Astrocyte (in vitro differentiated cells and primary cell): Measurements from ENCODE around the gene HAPLN1. TPM values are rescaled to one million over a fixed set of nuclear protein-coding genes. Genes with fewer than 3 reads are reported as not detected.

Source experiments
- DNase-seq: peaks from one replicate; pipeline ENCODE4 v3.0.0-alpha.2; 2010; ENCODE audit warnings: low read depth
- FAIRE-seq: peaks from 2 replicates; lab custom pipeline; 2011; peaks lifted over from hg19 to GRCh38; lab: Jason Lieb, UNC
- H2AFZ ChIP-seq: 2 replicates; pipeline ENCODE4 v1.6.0; 2012; ENCODE audit warnings: low read depth, low read length, inconsistent platforms
- H3K27ac ChIP-seq: 2 replicates; pipeline ENCODE4 v1.5.1; 2011; ENCODE audit warnings: low read depth, low read length, inconsistent platforms
- H3K27me3 ChIP-seq: 2 replicates; pipeline ENCODE4 v1.6.0; 2011; ENCODE audit warnings: low read length, inconsistent platforms; ENCODE audit not compliant: insufficient read depth
- H3K36me3 ChIP-seq: 2 replicates; pipeline ENCODE4 v1.5.1; 2011; ENCODE audit warnings: low read length, inconsistent platforms; ENCODE audit not compliant: insufficient read depth
- H3K4me1 ChIP-seq: 2 replicates; pipeline ENCODE4 v1.5.1; 2011; ENCODE audit warnings: low read length, inconsistent platforms; ENCODE audit not compliant: insufficient read depth
- H3K4me2 ChIP-seq: 2 replicates; pipeline ENCODE4 v1.6.0; 2012; ENCODE audit warnings: low read length, inconsistent platforms
- H3K4me3 ChIP-seq: 2 replicates; pipeline ENCODE4 v1.5.1; 2011; ENCODE audit warnings: low read depth, mild to moderate bottlenecking, low read length, inconsistent platforms; ENCODE audit not compliant: insufficient read depth
- H3K79me2 ChIP-seq: 2 replicates; pipeline ENCODE4 v1.6.0; 2012; ENCODE audit warnings: mild to moderate bottlenecking, low read length, inconsistent platforms; ENCODE audit not compliant: insufficient read depth
- H3K9ac ChIP-seq: 2 replicates; pipeline ENCODE4 v1.6.0; 2012; ENCODE audit warnings: mild to moderate bottlenecking, low read length, inconsistent platforms
- H3K9me3 ChIP-seq: 2 replicates; pipeline ENCODE4 v1.5.1; 2012; ENCODE audit warnings: low read depth, mild to moderate bottlenecking, low read length, inconsistent platforms; ENCODE audit not compliant: insufficient read depth
- H4K20me1 ChIP-seq: 2 replicates; pipeline ENCODE4 v1.6.0; 2012; ENCODE audit warnings: low read length, inconsistent platforms; ENCODE audit not compliant: insufficient read depth
- H3K27ac Mint-ChIP-seq: one replicate; pipeline ENCODE4 v1.8.0; 2021; ENCODE audit warnings: mild to moderate bottlenecking, mixed read lengths; ENCODE audit not compliant: unreplicated experiment
- H3K27me3 Mint-ChIP-seq: one replicate; pipeline ENCODE4 v1.8.0; 2021; ENCODE audit warnings: low read depth, mixed read lengths; ENCODE audit not compliant: unreplicated experiment
- H3K36me3 Mint-ChIP-seq: one replicate; pipeline ENCODE4 v1.8.0; 2021; ENCODE audit warnings: low read depth, mixed read lengths; ENCODE audit not compliant: unreplicated experiment
- H3K4me1 Mint-ChIP-seq: one replicate; pipeline ENCODE4 v1.8.0; 2021; ENCODE audit warnings: low read depth, mixed read lengths; ENCODE audit not compliant: unreplicated experiment
- H3K4me3 Mint-ChIP-seq: one replicate; pipeline ENCODE4 v1.8.0; 2021; ENCODE audit warnings: mild to moderate bottlenecking, moderate library complexity, mixed read lengths; ENCODE audit not compliant: unreplicated experiment
- H3K9me3 Mint-ChIP-seq: one replicate; pipeline ENCODE4 v1.8.0; 2021; ENCODE audit warnings: mild to moderate bottlenecking, mixed read lengths; ENCODE audit not compliant: unreplicated experiment
- EZH2 ChIP-seq: IDR thresholded peaks from 2 replicates; pipeline ENCODE4 v1.6.1; 2012; ENCODE audit warnings: mild to moderate bottlenecking, low read length, inconsistent platforms; ENCODE audit not compliant: insufficient read depth
- total RNA-seq: library from RNA; stranded (reverse); gene quantifications from 2 replicates; pipeline ENCODE4 v1.2.1, GENCODE V29; 2021
- TF ChIP-seq, protein P1 (sequence below): IDR thresholded peaks from 2 replicates; pipeline ENCODE4 v1.5.1; 2011; ENCODE audit warnings: low read depth, mild to moderate bottlenecking, inconsistent platforms, low read length, moderate library complexity; ENCODE audit not compliant: insufficient read depth

HAPLN1 gene
- total RNA-seq, 1 donor from 2014 or later: 71.9 TPM

DNA sequence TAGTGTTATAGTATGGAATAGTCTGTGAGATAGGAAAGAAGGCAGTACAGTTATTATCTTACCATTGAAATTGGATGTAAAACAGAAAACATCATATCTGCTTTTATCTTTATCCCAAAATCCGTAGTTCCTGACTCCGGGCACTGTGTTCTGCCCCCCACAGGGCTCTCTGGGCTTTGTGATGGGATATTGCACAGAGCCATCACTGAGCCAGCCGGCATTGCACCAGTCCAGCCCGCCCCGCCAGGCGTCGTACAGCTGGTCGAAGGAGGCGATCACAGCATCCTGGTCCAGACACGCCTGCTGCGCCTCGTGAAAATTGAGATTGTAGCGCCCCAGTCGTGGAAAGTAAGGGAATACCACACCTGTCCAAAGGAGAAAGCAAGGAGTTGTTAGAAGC is 76.4 kb downstream of the HAPLN1 start:
- no peak overlapping the region for H3K4me3 ChIP-seq
- H3K27ac ChIP-seq: no peak overlapping the region
- FAIRE-seq (no peak), DNase-seq (no peak)
- H3K79me2 ChIP-seq: no peaks in the 10 kb centered on the region
- Mint-ChIP-seq H3K36me3 (no peaks in the 10 kb centered on the region), H3K4me3 (no peak overlapping the region), H3K27me3 (no peaks in the 10 kb centered on the region), H3K4me1 (no peaks in the 10 kb centered on the region), H3K27ac (no peak overlapping the region), H3K9me3 (no peaks in the 10 kb centered on the region)
- H3K27me3 ChIP-seq: no peaks in the 10 kb centered on the region
- no peak overlapping the region for H3K4me2 ChIP-seq
- H3K9ac ChIP-seq: no peak overlapping the region
- H3K4me1 ChIP-seq: no peaks in the 10 kb centered on the region
- H4K20me1 ChIP-seq: no peaks in the 10 kb centered on the region
- H3K9me3 ChIP-seq: no peaks in the 10 kb centered on the region
- no peak overlapping the region for H2AFZ ChIP-seq
- TF ChIP-seq, protein P1, sequence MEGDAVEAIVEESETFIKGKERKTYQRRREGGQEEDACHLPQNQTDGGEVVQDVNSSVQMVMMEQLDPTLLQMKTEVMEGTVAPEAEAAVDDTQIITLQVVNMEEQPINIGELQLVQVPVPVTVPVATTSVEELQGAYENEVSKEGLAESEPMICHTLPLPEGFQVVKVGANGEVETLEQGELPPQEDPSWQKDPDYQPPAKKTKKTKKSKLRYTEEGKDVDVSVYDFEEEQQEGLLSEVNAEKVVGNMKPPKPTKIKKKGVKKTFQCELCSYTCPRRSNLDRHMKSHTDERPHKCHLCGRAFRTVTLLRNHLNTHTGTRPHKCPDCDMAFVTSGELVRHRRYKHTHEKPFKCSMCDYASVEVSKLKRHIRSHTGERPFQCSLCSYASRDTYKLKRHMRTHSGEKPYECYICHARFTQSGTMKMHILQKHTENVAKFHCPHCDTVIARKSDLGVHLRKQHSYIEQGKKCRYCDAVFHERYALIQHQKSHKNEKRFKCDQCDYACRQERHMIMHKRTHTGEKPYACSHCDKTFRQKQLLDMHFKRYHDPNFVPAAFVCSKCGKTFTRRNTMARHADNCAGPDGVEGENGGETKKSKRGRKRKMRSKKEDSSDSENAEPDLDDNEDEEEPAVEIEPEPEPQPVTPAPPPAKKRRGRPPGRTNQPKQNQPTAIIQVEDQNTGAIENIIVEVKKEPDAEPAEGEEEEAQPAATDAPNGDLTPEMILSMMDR: no peak
- no peak for TF ChIP-seq EZH2
- no peaks in the 10 kb centered on the region for H3K36me3 ChIP-seq

GRCh38 chr5:83641946-83642345 is 78.7 kb downstream of the HAPLN1 start:
- no peak overlapping the region for H2AFZ ChIP-seq
- no peaks in the 10 kb centered on the region for H3K4me1 ChIP-seq
- Mint-ChIP-seq H3K9me3 (no peaks in the 10 kb centered on the region), H3K27me3 (no peaks in the 10 kb centered on the region), H3K27ac (no peak overlapping the region), H3K4me1 (peaks cover 2% of the 10 kb centered on the region), H3K36me3 (no peaks in the 10 kb centered on the region), H3K4me3 (no peak overlapping the region)
- DNase-seq: no peak
- H3K9me3 ChIP-seq: no peaks in the 10 kb centered on the region
- no peaks in the 10 kb centered on the region for H4K20me1 ChIP-seq
- no peak for FAIRE-seq
- H3K27me3 ChIP-seq: no peaks in the 10 kb centered on the region
- no peaks in the 10 kb centered on the region for H3K36me3 ChIP-seq
- no peak overlapping the region for H3K27ac ChIP-seq
- H3K4me3 ChIP-seq: no peak overlapping the region
- no peaks in the 10 kb centered on the region for H3K79me2 ChIP-seq
- H3K4me2 ChIP-seq: no peak overlapping the region
- H3K9ac ChIP-seq: no peak overlapping the region
- TF ChIP-seq EZH2: no peak
- TF ChIP-seq, protein P1: no peak

GRCh38 chr5:83639911-83640310 is 80.7 kb downstream of the HAPLN1 start:
- H3K27me3 Mint-ChIP-seq: no peaks in the 10 kb centered on the region
- no peak overlapping the region for H3K4me3 Mint-ChIP-seq
- H4K20me1 ChIP-seq: no peaks in the 10 kb centered on the region
- H3K4me3 ChIP-seq: no peak overlapping the region
- no peaks in the 10 kb centered on the region for H3K4me1 ChIP-seq
- no peaks in the 10 kb centered on the region for H3K9me3 ChIP-seq
- H2AFZ ChIP-seq: no peak overlapping the region
- H3K36me3 ChIP-seq: no peaks in the 10 kb centered on the region
- H3K27ac ChIP-seq: no peak overlapping the region
- no peak overlapping the region for H3K9ac ChIP-seq
- no peaks in the 10 kb centered on the region for H3K9me3 Mint-ChIP-seq
- H3K4me1 Mint-ChIP-seq: peaks cover 11% of the 10 kb centered on the region
- TF ChIP-seq EZH2: no peak
- TF ChIP-seq, protein P1: no peak
- no peak for DNase-seq
- H3K4me2 ChIP-seq: no peak overlapping the region
- H3K79me2 ChIP-seq: no peaks in the 10 kb centered on the region
- H3K27me3 ChIP-seq: no peaks in the 10 kb centered on the region
- no peak overlapping the region for H3K27ac Mint-ChIP-seq
- FAIRE-seq: no peak
- H3K36me3 Mint-ChIP-seq: no peaks in the 10 kb centered on the region
